Measurements from ENCODE around the gene GOT2. TPM values are rescaled to one million over a fixed set of nuclear protein-coding genes. Genes with fewer than 3 reads are reported as not detected.

Gene GOT2
- 66.4 TPM for total RNA-seq

GRCh38 chr16:58733671-58734458, at the start of gene GOT2:
Gene GOT2 (minus strand): TSS chr16:58734316. CDS start chr16:58734228, 88 bp downstream.

GRCh38 chr16:58684354-58685083, 49.6 kb downstream of the GOT2 start, which contains the start of gene SLC38A7:
Gene SLC38A7 (minus strand): TSS chr16:58684770. CDS start chr16:58680126, 4,644 bp downstream.

Small RNA genes lying within 50 kb of the gene (small RNA-seq; reads per million reads assigned to genes)
- gene RN7SL143P = not detected
- not detected for gene RNU6-1155P

Other genes with a start within 250 kb of the GOT2 start
- gene NDRG4, start 234.2 kb downstream of the GOT2 start, total RNA-seq = 595 TPM
- gene SETD6, start 218.8 kb downstream of the GOT2 start, total RNA-seq = 22.6 TPM
- gene CNOT1, start 104.5 kb downstream of the GOT2 start, total RNA-seq = 99.4 TPM
- gene SLC38A7, start 49.5 kb downstream of the GOT2 start, total RNA-seq = 24.7 TPM